Psoas muscle (tissue), 8 donors: ENCODE data around the gene STRIP2. TPM values are rescaled to one million over a fixed set of nuclear protein-coding genes. Genes with fewer than 3 reads are reported as not detected.
"Not testable (repeated sequence)": the region's sequence is repeated elsewhere in the genome, so short reads cannot be mapped to it uniquely, and the experiment has no call there.

Experiments
- ATAC-seq, 4 donors: fragments of 200-7000 bp; cut with Tn5 transposase; one replicate each; pipeline ENCODE4 v1.9.1; 2020; ENCODE audit warnings: moderate library complexity in 3 of 4, mild to moderate bottlenecking in 2 of 4
- DNase-seq, 2 donors: peaks; one replicate each; pipeline ENCODE4 v3.0.0-alpha.2; 2020
- H3K27ac ChIP-seq: fragments of 200-600 bp; one replicate; pipeline ENCODE4 v1.8.0; 2022
- H3K27me3 ChIP-seq, 3 donors: fragments of 200-600 bp in 1 of 3; one replicate each; pipeline versions ENCODE4 v1.6.1 to v1.8.0; 2013 to 2022; ENCODE audit warnings: low read length in 2 of 3, mild to moderate bottlenecking in 2 of 3, moderate library complexity in 1 of 3; ENCODE audit not compliant: insufficient read depth in 3 of 3
- H3K36me3 ChIP-seq, 2 donors: fragments of 200-600 bp in 1 of 2; one replicate each; pipeline versions ENCODE4 v1.6.1 to v1.8.0; 2013 to 2022; ENCODE audit warnings: low read depth in 1 of 2, mild to moderate bottlenecking in 1 of 2, moderate library complexity in 1 of 2; ENCODE audit not compliant: insufficient read depth in 1 of 2
- H3K4me1 ChIP-seq: fragments of 200-600 bp; one replicate; pipeline ENCODE4 v1.8.0; 2022
- H3K4me3 ChIP-seq: fragments of 200-600 bp; one replicate; pipeline ENCODE4 v1.8.0; 2022; ENCODE audit warnings: mild to moderate bottlenecking
- H3K9me3 ChIP-seq: fragments of 200-600 bp; one replicate; pipeline ENCODE4 v1.8.0; 2022
- WGBS, 3 donors: extraction: QIAGEN DNeasy Blood & Tissue Kit; methylation state at CpG; one replicate each; pipeline versions ENCODE4 v1.1.6 to v1.1.7; 2013; 5-methylcytosine and 5-hydroxymethylcytosine counted together
- intact Hi-C, 2 donors: fragments of 100-400 bp; cut with DNase I; formaldehyde crosslinking; loops; one replicate each; pipeline versions ENCODE4 v1.11.0 to v1.14.2; 2022
- polyA plus RNA-seq, 3 donors: library from polyadenylated mRNA; stranded (reverse); fragments of 200-250 nt; gene quantifications; one replicate each; pipeline ENCODE4 v1.2.3, GENCODE V29; 2013
- total RNA-seq, 4 donors: library from RNA; stranded (reverse); fragmentation: NEBNext Ultra II Directional in 2 of 4; extraction: Animal tissue kit (Norgen Biotek cat#: 25700) in 2 of 4; gene quantifications; one replicate each; pipeline versions ENCODE4 v1.2.1 to v1.2.4, GENCODE V29; 2021 to 2023
- TF ChIP-seq, protein P1 (sequence below): fragments of 200-600 bp; IDR thresholded peaks from one replicate; pipeline ENCODE4 v1.8.0; 2022; ENCODE audit warnings: antibody characterized with exemption
- donor health status: healthy with polysubstance abuse.
- donor health status: DM: no; HTN: no; CAD: no; lungs with moderate emphysema.
- donor health status: Bipolar disorder and iron deficiency.
- donor health status: healthy.
- donor health status: DM: yes; HTN: yes; CAD: no.
- donor health status: DM: no; HTN: no; CAD: no.
- donor health status: DM: no; HTN: no; CAD: no.
- donor health status: DM: yes; HTN: yes; CAD: no.

The STRIP2 gene
- total and polyA plus RNA-seq, 7 donors: 14.5 to 94.4 (median 46.6) TPM

DNA sequence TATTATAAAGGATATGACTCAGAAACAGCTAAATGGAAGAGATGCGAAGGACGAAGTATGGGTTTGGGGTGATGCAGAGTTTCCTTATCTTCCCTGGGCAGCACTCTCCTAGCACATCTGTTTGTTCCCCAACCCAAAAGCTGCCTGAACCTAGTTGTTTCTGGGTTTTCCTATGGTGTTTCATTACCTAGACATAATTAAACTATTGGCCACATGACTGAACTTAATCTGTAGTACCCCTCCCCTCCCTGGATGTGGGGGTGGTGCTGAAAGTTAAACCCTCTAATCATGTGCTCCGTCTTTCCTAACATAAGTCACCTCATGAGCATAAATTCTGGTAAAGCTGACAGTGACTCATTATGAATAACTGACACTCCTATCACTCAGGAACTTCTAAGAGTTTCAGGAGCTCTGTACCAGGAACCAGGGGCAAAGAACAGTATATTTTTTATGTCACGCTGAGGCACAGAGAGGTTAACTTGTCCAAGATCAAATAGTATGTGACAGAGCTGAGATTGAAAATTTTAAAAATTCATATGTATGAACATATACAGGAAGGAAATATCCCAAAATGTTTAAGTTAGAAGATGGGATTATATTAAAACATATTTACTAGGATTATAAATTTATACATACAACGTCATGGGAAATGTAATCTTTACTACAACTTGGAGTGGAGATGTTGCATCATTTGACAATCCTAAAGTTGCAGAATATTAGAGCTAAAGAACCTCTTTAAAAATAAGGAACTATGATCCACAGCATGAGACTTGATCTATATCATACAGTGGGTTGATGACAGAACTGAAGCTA, 4.8 kb downstream of the STRIP2 start:
- Histone ChIP-seq H3K27me3 (no peaks in the 10 kb centered on the region), H3K9me3 (no peaks in the 10 kb centered on the region), H3K27ac (peak overlapping the region; percentile 91), H3K4me3 (no peak overlapping the region), H3K36me3 (peaks cover 3 to 12% of the 10 kb centered on the region in 2 donors), H3K4me1 (peaks cover 30% of the 10 kb centered on the region)
- TF ChIP-seq, protein P1, sequence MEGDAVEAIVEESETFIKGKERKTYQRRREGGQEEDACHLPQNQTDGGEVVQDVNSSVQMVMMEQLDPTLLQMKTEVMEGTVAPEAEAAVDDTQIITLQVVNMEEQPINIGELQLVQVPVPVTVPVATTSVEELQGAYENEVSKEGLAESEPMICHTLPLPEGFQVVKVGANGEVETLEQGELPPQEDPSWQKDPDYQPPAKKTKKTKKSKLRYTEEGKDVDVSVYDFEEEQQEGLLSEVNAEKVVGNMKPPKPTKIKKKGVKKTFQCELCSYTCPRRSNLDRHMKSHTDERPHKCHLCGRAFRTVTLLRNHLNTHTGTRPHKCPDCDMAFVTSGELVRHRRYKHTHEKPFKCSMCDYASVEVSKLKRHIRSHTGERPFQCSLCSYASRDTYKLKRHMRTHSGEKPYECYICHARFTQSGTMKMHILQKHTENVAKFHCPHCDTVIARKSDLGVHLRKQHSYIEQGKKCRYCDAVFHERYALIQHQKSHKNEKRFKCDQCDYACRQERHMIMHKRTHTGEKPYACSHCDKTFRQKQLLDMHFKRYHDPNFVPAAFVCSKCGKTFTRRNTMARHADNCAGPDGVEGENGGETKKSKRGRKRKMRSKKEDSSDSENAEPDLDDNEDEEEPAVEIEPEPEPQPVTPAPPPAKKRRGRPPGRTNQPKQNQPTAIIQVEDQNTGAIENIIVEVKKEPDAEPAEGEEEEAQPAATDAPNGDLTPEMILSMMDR: no peak
- intact Hi-C loops: loop anchor here in 1 of 2 donors (2.0 kb wide), 1 partner anchor 16 kb away; no protein-coding TSS in a partner anchor
- peak; percentile 53 to 78 (median 76) for ATAC-seq
- WGBS, 3 donors: 57 to 71% (median 60%) methylated on average over 5 of the region's 5 CpGs
- DNase-seq: no peak

DNA sequence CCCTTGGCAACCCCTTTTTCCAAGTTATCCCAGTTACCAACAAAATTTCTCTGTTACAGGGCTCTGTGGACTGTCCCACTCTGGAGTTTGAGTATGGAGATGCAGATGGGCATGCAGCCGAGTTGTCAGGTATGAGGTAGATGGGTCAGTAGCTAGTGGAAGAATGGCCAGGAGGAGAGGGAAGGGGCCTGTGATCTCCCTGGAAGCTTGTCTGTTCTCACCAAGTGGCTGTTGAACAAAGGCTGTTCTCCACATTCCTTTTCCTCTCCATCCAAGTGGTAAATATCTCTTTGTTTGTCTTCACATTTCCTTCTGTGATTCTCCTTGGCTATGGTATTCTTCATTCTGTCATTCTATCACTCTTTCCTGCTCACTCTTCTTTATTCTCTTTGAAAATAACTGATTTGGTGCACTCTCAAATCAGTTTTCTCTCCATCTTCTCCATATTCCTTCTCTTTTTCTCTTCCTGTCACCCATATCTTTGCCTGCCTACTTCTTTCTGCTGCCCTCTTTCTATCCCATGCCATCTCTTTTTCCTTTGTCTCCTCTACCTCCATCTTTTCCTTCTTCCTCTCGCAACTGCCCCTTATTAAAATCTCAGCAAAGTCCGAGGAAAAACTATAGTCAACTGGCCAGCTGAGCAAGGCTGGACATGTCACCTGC, 5.9 kb downstream of the STRIP2 start:
- Histone ChIP-seq H3K27ac (peak overlapping the region; percentile 91), H3K27me3 (no peaks in the 10 kb centered on the region), H3K36me3 (peaks cover 6 to 21% of the 10 kb centered on the region in 2 donors), H3K4me1 (peaks cover 30% of the 10 kb centered on the region), H3K4me3 (no peak overlapping the region), H3K9me3 (no peaks in the 10 kb centered on the region)
- no peak for DNase-seq
- whole genome bisulfite sequencing, 3 donors: 93 to 95% (median 93%) methylated on average over 3 of the region's 3 CpGs
- TF ChIP-seq, protein P1: no peak
- intact Hi-C loops: loop anchor here in 1 of 2 donors (2.0 kb wide), 1 partner anchor 17 kb away; no protein-coding TSS in a partner anchor
- no peak for ATAC-seq

DNA sequence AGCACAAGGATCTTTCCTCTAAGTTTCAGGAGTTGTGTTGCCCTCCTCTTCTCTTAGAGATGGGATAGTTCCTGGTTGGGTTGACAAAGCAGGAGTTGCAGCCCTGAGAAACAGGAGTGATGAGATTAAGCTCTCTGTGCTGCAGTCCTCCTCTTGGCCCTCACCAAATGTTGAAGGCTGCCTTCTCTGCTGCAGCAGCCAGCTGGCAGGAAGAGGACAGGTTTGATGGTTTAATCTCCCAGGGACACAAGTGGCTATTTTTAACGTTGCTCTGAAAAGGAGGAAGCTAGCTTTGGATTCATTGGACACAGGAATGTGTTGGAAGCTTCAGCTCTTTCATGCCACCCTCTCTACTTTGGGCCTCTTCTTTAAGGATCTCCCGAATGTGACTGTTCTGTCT, 9.4 kb downstream of the STRIP2 start:
- 6 to 11% (median 10%) methylated on average over 2 of the region's 2 CpGs for WGBS, 3 donors
- intact Hi-C loops: no loop called here
- Histone ChIP-seq H3K36me3 (peaks cover 6 to 51% of the 10 kb centered on the region in 2 donors), H3K4me1 (peaks cover 25% of the 10 kb centered on the region), H3K27ac (peak overlapping the region; percentile 41), H3K9me3 (no peaks in the 10 kb centered on the region), H3K27me3 (no peaks in the 10 kb centered on the region), H3K4me3 (no peak overlapping the region)
- peak in 1 of 2 donors; percentile 61 for DNase-seq
- peak; percentile 73 to 88 (median 84) for ATAC-seq
- TF ChIP-seq, protein P1: no peak

DNA sequence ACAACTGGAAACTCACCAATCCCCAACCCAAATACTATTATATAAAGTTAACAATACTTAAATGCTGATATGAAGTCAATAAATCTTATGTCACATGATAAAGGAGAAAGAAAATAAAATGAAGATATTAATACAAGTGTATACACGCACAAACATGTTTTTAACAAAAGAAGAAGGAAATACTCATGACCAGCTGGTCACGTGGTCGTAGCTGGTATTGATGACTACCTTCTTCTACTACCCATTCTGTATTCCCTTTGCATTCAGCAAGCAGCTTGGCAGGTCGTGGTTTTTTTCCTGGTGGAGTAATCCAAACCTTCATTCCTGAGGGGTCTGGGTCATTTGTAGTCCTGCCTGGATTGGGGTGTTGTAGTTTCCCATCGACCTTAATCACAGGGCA, 10.5 kb downstream of the STRIP2 start:
- H3K36me3 ChIP-seq: peaks cover 6 to 61% of the 10 kb centered on the region in 2 donors
- intact Hi-C loops, DNase-seq, H3K4me3 ChIP-seq, ATAC-seq, H3K27ac ChIP-seq, H3K9me3 ChIP-seq, H3K27me3 ChIP-seq: not testable (repeated sequence)
- WGBS, 3 donors: 91 to 93% (median 93%) methylated on average over 5 of the region's 5 CpGs
- peaks cover 17% of the 10 kb centered on the region for H3K4me1 ChIP-seq

DNA sequence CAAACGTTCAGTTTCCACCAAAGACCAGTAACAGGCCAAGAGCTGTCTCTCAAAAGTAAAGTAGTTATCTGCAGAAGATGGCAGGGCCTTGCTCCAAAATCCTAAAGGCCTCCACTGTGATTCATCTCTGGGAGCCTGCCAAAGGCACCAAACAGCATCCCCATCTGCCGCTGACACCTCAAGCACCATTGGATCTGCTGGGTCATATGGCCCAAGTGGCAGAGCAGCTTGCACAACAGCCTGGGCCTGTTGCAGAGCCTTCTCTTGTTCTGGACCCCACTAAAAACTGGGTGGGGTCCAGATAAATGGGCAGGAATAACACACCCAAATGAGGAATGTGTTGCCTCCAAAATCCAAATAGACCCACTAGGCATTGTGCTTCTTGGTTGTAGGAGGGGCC, 12.7 kb downstream of the STRIP2 start:
- Histone ChIP-seq H3K36me3 (peaks cover 8 to 69% of the 10 kb centered on the region in 2 donors), H3K4me1 (peaks cover 15% of the 10 kb centered on the region)
- ATAC-seq (peak in 1 of 4 donors; percentile 22), DNase-seq (peak; percentile 33 to 67)
- 42 to 72% (median 50%) methylated on average over 2 of the region's 2 CpGs for WGBS, 3 donors
- H3K4me3 ChIP-seq, H3K27me3 ChIP-seq, intact Hi-C loops, H3K9me3 ChIP-seq, H3K27ac ChIP-seq: not testable (repeated sequence)

DNA sequence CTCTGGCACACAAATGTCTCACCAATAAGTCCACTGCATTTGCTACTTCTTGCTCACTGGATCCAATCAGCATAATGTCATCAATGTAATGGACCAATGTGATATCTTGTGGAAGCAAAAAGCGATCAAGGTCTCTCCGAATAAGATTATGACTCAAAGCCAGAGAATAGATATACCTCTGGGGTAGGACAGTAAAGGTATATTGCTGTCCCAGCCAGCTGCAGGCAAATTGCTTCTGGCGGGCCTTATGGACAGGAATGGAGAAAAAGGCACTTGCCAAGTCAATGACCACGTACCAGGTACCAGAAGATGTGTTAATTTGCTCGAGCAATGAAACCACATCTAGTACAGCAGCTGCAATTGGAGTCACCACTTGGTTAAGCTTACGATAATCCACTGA, 13.2 kb downstream of the STRIP2 start:
- H3K4me3 ChIP-seq, H3K27me3 ChIP-seq, DNase-seq, H3K9me3 ChIP-seq, intact Hi-C loops, H3K27ac ChIP-seq, ATAC-seq: not testable (repeated sequence)
- WGBS, 3 donors: 93 to 97% (median 94%) methylated on average over 6 of the region's 6 CpGs
- Histone ChIP-seq H3K4me1 (peaks cover 15% of the 10 kb centered on the region), H3K36me3 (peaks cover 8 to 74% of the 10 kb centered on the region in 2 donors)

DNA sequence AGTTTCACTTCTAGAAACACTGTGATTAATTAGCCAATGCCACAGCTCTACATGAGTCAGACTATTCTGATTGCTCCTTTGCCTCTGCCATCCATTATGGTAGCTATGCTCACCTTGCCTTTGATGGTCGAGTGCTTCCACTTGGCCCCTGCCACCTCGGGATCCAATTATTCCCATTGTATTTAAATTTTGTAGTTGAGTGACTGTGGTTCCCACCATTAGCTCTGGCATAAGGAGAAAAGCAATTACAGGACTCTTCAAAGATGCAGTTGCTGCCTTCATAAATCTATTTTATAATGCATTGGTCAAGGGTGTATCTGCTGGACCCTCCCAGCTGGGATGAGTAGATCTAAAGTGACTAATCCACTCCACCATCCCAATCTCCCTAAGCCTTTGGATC, 14.4 kb downstream of the STRIP2 start:
- 88 to 95% (median 94%) methylated on average over 2 of the region's 2 CpGs for WGBS, 3 donors
- H3K27ac ChIP-seq, H3K4me1 ChIP-seq, H3K27me3 ChIP-seq, ATAC-seq, H3K9me3 ChIP-seq, DNase-seq, H3K4me3 ChIP-seq, intact Hi-C loops: not testable (repeated sequence)
- peaks cover 8 to 86% of the 10 kb centered on the region in 2 donors for H3K36me3 ChIP-seq
